IMR-90 (cell line): ENCODE results near the gene ZCCHC13.

Source experiments
- BHLHE40 ChIP-seq: fragments of 150-350 bp; IDR thresholded peaks from 2 replicates; pipeline ENCODE4 v1.6.1; 2016; ENCODE audit warnings: mild to moderate bottlenecking, low read depth, low read length
- POLR2A ChIP-seq: IDR thresholded peaks from 2 replicates; pipeline ENCODE4 v1.6.1; 2012; ENCODE audit warnings: mild to moderate bottlenecking, low read depth, low read length
- RCOR1 ChIP-seq: IDR thresholded peaks from 2 replicates; pipeline ENCODE4 v1.6.1; 2012; ENCODE audit warnings: mild to moderate bottlenecking, low read length, improper control_type of control experiment; ENCODE audit not compliant: insufficient replicate concordance
- TF ChIP-seq, protein P1 (sequence below): conservative IDR thresholded peaks from 2 replicates; pipeline ENCODE4 v1.5.1; 2012; ENCODE audit warnings: mild to moderate bottlenecking, low read depth, low read length, improper control_type of control experiment

DNA sequence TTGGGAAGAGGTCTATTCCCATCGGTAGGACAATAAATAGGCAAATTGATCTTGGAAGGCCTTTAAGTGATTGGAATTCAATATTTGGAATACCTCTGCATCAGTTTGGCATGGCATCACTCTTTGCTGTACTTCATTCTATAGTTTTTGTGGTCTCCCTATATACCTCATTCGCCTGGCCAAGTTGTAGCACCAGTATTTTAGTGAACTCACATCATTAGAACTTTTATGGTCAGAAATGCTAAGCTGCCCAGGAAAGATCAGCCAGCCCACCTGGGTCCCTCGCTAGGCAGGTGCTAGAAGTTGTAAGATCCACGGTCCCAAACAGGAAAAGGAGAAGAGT is 40.3 kb downstream of the ZCCHC13 start:
- TF ChIP-seq BHLHE40 (no peak), POLR2A (no peak), RCOR1 (no peak)
- TF ChIP-seq, protein P1, sequence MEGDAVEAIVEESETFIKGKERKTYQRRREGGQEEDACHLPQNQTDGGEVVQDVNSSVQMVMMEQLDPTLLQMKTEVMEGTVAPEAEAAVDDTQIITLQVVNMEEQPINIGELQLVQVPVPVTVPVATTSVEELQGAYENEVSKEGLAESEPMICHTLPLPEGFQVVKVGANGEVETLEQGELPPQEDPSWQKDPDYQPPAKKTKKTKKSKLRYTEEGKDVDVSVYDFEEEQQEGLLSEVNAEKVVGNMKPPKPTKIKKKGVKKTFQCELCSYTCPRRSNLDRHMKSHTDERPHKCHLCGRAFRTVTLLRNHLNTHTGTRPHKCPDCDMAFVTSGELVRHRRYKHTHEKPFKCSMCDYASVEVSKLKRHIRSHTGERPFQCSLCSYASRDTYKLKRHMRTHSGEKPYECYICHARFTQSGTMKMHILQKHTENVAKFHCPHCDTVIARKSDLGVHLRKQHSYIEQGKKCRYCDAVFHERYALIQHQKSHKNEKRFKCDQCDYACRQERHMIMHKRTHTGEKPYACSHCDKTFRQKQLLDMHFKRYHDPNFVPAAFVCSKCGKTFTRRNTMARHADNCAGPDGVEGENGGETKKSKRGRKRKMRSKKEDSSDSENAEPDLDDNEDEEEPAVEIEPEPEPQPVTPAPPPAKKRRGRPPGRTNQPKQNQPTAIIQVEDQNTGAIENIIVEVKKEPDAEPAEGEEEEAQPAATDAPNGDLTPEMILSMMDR = no peak
